CD14-positive monocyte (primary cell): ENCODE data around the gene CNTNAP2. TPM values are rescaled to one million over a fixed set of nuclear protein-coding genes. Genes with fewer than 3 reads are reported as not detected.

Experiments used
- DNase-seq, 3 donors: peaks; one replicate each; pipeline ENCODE4 v3.0.0-alpha.2; 2011 to 2022
- H2AFZ ChIP-seq: 2 replicates; pipeline ENCODE4 v1.6.0; 2012; ENCODE audit warnings: mild to moderate bottlenecking, low read depth, low read length, inconsistent platforms; ENCODE audit not compliant: insufficient read depth, poor library complexity, severe bottlenecking
- H3K27ac ChIP-seq, 2 donors: 1 replicate in 1 of 2; 2 replicates in 1 of 2; pipeline ENCODE4 v1.5.1; 2012 to 2013; ENCODE audit warnings: low read length in 2 of 2, control low read depth in 1 of 2, inconsistent platforms in 1 of 2, low read depth in 1 of 2, mild to moderate bottlenecking in 1 of 2
- H3K27me3 ChIP-seq, 2 donors: one replicate each; pipeline versions ENCODE4 v1.6.0 to v1.6.1; 2011 to 2013; ENCODE audit warnings: low read length in 2 of 2; ENCODE audit not compliant: control insufficient read depth in 2 of 2, insufficient read depth in 2 of 2
- H3K36me3 ChIP-seq, 2 donors: replicated peaks in 1 of 2; 1 replicate in 1 of 2; 2 replicates in 1 of 2; pipeline versions ENCODE4 v1.5.1 to v1.6.1; 2012 to 2013; ENCODE audit warnings: low read length in 2 of 2, control low read depth in 1 of 2, inconsistent platforms in 1 of 2, mild to moderate bottlenecking in 1 of 2; ENCODE audit not compliant: insufficient read depth in 2 of 2, control insufficient read depth in 1 of 2
- H3K4me1 ChIP-seq, 2 donors: 1 replicate in 1 of 2; 2 replicates in 1 of 2; pipeline versions ENCODE4 v1.5.1 to v1.6.1; 2012 to 2013; ENCODE audit warnings: low read length in 2 of 2, control low read depth in 1 of 2, inconsistent platforms in 1 of 2, mild to moderate bottlenecking in 1 of 2, moderate library complexity in 1 of 2; ENCODE audit not compliant: insufficient read depth in 2 of 2, control insufficient read depth in 1 of 2
- H3K4me2 ChIP-seq: replicated peaks from 2 replicates; pipeline ENCODE3; 2012; ENCODE audit warnings: low read length, moderate library complexity, mild to moderate bottlenecking; ENCODE audit not compliant: poor library complexity, severe bottlenecking; ENCODE audit errors: extremely low read depth
- H3K4me3 ChIP-seq, 3 experiments: fragments of 200-600 bp in 1 of 3; sonication (generic) in 1 of 3; replicated peaks in 1 of 3; 1 replicate in 2 of 3; 2 replicates in 1 of 3; pipeline ENCODE4 v1.5.1; 2011 to 2013; ENCODE audit warnings: low read length in 3 of 3, mild to moderate bottlenecking in 3 of 3, control low read depth in 2 of 3, low read depth in 2 of 3, inconsistent platforms in 1 of 3, moderate library complexity in 1 of 3
- H3K79me2 ChIP-seq: 2 replicates; pipeline ENCODE4 v1.6.0; 2012; ENCODE audit warnings: mild to moderate bottlenecking, control low read depth, inconsistent platforms, low read length, moderate library complexity; ENCODE audit not compliant: insufficient read depth
- H3K9ac ChIP-seq: 2 replicates; pipeline ENCODE4 v1.6.0; 2017; ENCODE audit warnings: low read length, mild to moderate bottlenecking; ENCODE audit not compliant: insufficient read depth, poor library complexity, severe bottlenecking
- H3K9me3 ChIP-seq, 2 donors: replicated peaks in 1 of 2; 1 replicate in 1 of 2; 2 replicates in 1 of 2; pipeline versions ENCODE4 v1.5.1 to v1.6.1; 2012 to 2013; ENCODE audit warnings: low read length in 2 of 2, control low read depth in 1 of 2; ENCODE audit not compliant: control insufficient read depth in 1 of 2, insufficient read depth in 1 of 2
- H4K20me1 ChIP-seq: 2 replicates; pipeline ENCODE4 v1.6.0; 2012; ENCODE audit warnings: mild to moderate bottlenecking, low read length, control low read depth, moderate library complexity; ENCODE audit not compliant: insufficient read depth
- H3K27ac Mint-ChIP-seq, 7 donors: one replicate each; pipeline ENCODE4 v1.8.0; 2020; ENCODE audit warnings: mild to moderate bottlenecking in 7 of 7, mixed read lengths in 7 of 7, moderate library complexity in 6 of 7, inconsistent platforms in 2 of 7
- H3K27me3 Mint-ChIP-seq, 3 donors: one replicate each; pipeline ENCODE4 v1.8.0; 2021 to 2022; ENCODE audit warnings: low read depth in 3 of 3, mild to moderate bottlenecking in 3 of 3, mixed read lengths in 3 of 3, moderate library complexity in 3 of 3, inconsistent platforms in 1 of 3
- H3K36me3 Mint-ChIP-seq, 2 donors: one replicate each; pipeline ENCODE4 v1.8.0; 2020; ENCODE audit warnings: mixed read lengths in 2 of 2, inconsistent platforms in 1 of 2, mild to moderate bottlenecking in 1 of 2
- H3K4me1 Mint-ChIP-seq: one replicate; pipeline ENCODE4 v1.8.0; 2020; ENCODE audit warnings: mild to moderate bottlenecking, mixed read lengths
- H3K4me3 Mint-ChIP-seq, 2 donors: one replicate each; pipeline ENCODE4 v1.8.0; 2020; ENCODE audit warnings: mild to moderate bottlenecking in 2 of 2, mixed read lengths in 2 of 2, moderate library complexity in 1 of 2
- H3K9me3 Mint-ChIP-seq, 7 donors: one replicate each; pipeline ENCODE4 v1.8.0; 2020 to 2022; ENCODE audit warnings: mixed read lengths in 7 of 7, mild to moderate bottlenecking in 6 of 7, moderate library complexity in 6 of 7, inconsistent platforms in 2 of 7
- WGBS: methylation state at CpG from one replicate; pipeline ENCODE4 v1.1.5; 2013; ENCODE audit warnings: missing lambda C conversion rate; ENCODE audit not compliant: insufficient coverage; 5-methylcytosine and 5-hydroxymethylcytosine counted together
- intact Hi-C, 2 donors: fragments of 100-400 bp; cut with micrococcal nuclease; formaldehyde crosslinking; loops; one replicate each; pipeline versions ENCODE4 v1.15.0 to v1.15.1; 2023
- polyA plus RNA-seq, 3 donors: library from polyadenylated mRNA; depleted of rRNA in 1 of 3; unstranded in 2 of 3; stranded (reverse) in 1 of 3; fragments of 300-500 nt in 2 of 3; fragments of >200 nt in 1 of 3; fragmentation: Illumina TruSeq in 2 of 3; gene quantifications; 1 replicate in 2 of 3; 2 replicates in 1 of 3; pipeline ENCODE4 v1.2.3, GENCODE V29; 2012 to 2021
- TF ChIP-seq, protein P1 (sequence below): fragments of 200-600 bp; IDR thresholded peaks from one replicate; pipeline ENCODE4 v1.8.0; 2022; ENCODE audit warnings: antibody characterized with exemption, mild to moderate bottlenecking

Gene CNTNAP2
- polyA plus RNA-seq, 3 donors, result 0.01 TPM; not detected in 2

GRCh38 chr7:146639291-146639690 lies 522.7 kb downstream of the CNTNAP2 start:
- no peaks in the 10 kb centered on the region for H3K27me3 Mint-ChIP-seq

DNA sequence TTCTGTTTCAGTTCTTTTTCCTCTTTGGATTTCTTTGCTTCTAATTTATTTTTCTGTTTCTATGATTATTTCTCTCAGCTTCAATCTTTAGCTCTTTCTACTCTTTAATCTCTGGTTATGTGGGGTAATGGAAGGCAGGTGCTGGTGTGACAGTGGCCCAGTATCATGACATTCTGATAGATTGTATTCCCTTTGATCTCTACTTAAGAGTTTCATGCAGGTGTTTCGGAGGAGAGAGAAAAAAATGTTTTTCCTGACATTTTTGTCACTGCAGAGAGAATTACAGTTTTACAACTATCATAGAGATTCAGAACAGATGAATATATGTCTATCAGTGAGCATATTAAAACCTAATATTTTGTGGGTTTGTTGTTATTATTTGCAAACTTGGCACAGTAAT lies 524.9 kb downstream of the CNTNAP2 start:
- H3K9ac ChIP-seq, result no peak overlapping the region
- no peaks in the 10 kb centered on the region for H3K9me3 ChIP-seq
- no peaks in the 10 kb centered on the region for H3K4me1 Mint-ChIP-seq
- no CpG with 5 or more reads among the region's 1 CpG for WGBS
- H3K4me3 Mint-ChIP-seq, result no peak overlapping the region
- no peaks in the 10 kb centered on the region for H3K36me3 Mint-ChIP-seq
- H3K79me2 ChIP-seq, result no peaks in the 10 kb centered on the region
- no peak overlapping the region for H3K27ac ChIP-seq
- no peaks in the 10 kb centered on the region for H3K36me3 ChIP-seq
- intact Hi-C loops, result no loop called here
- no peak for DNase-seq
- TF ChIP-seq, protein P1, sequence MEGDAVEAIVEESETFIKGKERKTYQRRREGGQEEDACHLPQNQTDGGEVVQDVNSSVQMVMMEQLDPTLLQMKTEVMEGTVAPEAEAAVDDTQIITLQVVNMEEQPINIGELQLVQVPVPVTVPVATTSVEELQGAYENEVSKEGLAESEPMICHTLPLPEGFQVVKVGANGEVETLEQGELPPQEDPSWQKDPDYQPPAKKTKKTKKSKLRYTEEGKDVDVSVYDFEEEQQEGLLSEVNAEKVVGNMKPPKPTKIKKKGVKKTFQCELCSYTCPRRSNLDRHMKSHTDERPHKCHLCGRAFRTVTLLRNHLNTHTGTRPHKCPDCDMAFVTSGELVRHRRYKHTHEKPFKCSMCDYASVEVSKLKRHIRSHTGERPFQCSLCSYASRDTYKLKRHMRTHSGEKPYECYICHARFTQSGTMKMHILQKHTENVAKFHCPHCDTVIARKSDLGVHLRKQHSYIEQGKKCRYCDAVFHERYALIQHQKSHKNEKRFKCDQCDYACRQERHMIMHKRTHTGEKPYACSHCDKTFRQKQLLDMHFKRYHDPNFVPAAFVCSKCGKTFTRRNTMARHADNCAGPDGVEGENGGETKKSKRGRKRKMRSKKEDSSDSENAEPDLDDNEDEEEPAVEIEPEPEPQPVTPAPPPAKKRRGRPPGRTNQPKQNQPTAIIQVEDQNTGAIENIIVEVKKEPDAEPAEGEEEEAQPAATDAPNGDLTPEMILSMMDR, result no peak
- H2AFZ ChIP-seq, result no peak overlapping the region
- no peaks in the 10 kb centered on the region for H3K27me3 Mint-ChIP-seq
- no peaks in the 10 kb centered on the region for H3K4me1 ChIP-seq
- no peaks in the 10 kb centered on the region for H3K27me3 ChIP-seq
- no peaks in the 10 kb centered on the region for H4K20me1 ChIP-seq
- H3K4me3 ChIP-seq, result no peak overlapping the region
- H3K9me3 Mint-ChIP-seq, result peaks cover 0 to 3% (median 0%) of the 10 kb centered on the region in 7 donors
- H3K27ac Mint-ChIP-seq, result no peak overlapping the region
- H3K4me2 ChIP-seq, result no peak overlapping the region

More at GRCh38 chr7:146639291-146639690, 522.7 kb downstream of the CNTNAP2 start:
- intact Hi-C loops, result no loop called here
- Histone ChIP-seq H3K36me3 (no peaks in the 10 kb centered on the region), H3K79me2 (no peaks in the 10 kb centered on the region), H3K9ac (no peak overlapping the region), H2AFZ (no peak overlapping the region), H3K27me3 (no peaks in the 10 kb centered on the region), H3K4me2 (no peak overlapping the region), H4K20me1 (no peaks in the 10 kb centered on the region), H3K9me3 (no peaks in the 10 kb centered on the region), H3K4me1 (no peaks in the 10 kb centered on the region), H3K4me3 (no peak overlapping the region), H3K27ac (no peak overlapping the region)
- no peak overlapping the region for H3K4me3 Mint-ChIP-seq
- no peaks in the 10 kb centered on the region for H3K36me3 Mint-ChIP-seq
- 92% methylated on average over 2 of the region's 3 CpGs for WGBS
- no peak overlapping the region for H3K27ac Mint-ChIP-seq
- H3K4me1 Mint-ChIP-seq, result no peaks in the 10 kb centered on the region
- H3K9me3 Mint-ChIP-seq, result peaks cover 0 to 3% (median 0%) of the 10 kb centered on the region in 7 donors
- TF ChIP-seq, protein P1, result no peak
- DNase-seq, result no peak
